ENCODE measurements around the gene RPL12.

RPL12 gene

DNA sequence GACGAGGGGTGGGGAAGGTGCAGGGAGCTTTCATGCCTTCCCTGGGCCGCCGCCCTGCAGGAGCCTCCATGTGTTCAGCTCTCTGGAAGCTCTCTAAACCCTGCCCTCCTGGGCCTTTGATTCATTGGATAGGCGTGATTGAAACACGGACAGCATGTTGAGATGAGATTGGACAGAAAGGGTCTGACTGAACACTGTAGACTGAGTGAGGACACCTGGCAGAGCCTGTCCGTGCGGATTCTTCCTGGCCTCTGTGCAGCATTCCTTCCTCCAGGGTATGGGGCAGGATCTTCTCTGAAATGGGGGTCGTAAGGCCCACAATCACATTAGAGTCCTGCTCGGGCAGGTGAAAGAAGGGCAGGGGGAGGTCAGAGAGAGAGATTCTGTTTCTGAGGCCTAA lies 12.8 kb downstream of the RPL12 start:
- Mint-ChIP-seq H3K36me3 (ENCODE audit: low read depth) (peaks cover 80% of the 10 kb centered on the region), H3K27ac (no peak overlapping the region), H3K4me1 (no peaks in the 10 kb centered on the region), H3K9me3 (no peaks in the 10 kb centered on the region), H3K27me3 (ENCODE audit: low read depth) (no peaks in the 10 kb centered on the region), H3K4me3 (no peak overlapping the region)
- TF ChIP-seq, protein P1, sequence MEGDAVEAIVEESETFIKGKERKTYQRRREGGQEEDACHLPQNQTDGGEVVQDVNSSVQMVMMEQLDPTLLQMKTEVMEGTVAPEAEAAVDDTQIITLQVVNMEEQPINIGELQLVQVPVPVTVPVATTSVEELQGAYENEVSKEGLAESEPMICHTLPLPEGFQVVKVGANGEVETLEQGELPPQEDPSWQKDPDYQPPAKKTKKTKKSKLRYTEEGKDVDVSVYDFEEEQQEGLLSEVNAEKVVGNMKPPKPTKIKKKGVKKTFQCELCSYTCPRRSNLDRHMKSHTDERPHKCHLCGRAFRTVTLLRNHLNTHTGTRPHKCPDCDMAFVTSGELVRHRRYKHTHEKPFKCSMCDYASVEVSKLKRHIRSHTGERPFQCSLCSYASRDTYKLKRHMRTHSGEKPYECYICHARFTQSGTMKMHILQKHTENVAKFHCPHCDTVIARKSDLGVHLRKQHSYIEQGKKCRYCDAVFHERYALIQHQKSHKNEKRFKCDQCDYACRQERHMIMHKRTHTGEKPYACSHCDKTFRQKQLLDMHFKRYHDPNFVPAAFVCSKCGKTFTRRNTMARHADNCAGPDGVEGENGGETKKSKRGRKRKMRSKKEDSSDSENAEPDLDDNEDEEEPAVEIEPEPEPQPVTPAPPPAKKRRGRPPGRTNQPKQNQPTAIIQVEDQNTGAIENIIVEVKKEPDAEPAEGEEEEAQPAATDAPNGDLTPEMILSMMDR (IDR thresholded peaks at IDR 0.05; ENCODE audit: unreplicated experiment in 3 of 3): no peak

DNA sequence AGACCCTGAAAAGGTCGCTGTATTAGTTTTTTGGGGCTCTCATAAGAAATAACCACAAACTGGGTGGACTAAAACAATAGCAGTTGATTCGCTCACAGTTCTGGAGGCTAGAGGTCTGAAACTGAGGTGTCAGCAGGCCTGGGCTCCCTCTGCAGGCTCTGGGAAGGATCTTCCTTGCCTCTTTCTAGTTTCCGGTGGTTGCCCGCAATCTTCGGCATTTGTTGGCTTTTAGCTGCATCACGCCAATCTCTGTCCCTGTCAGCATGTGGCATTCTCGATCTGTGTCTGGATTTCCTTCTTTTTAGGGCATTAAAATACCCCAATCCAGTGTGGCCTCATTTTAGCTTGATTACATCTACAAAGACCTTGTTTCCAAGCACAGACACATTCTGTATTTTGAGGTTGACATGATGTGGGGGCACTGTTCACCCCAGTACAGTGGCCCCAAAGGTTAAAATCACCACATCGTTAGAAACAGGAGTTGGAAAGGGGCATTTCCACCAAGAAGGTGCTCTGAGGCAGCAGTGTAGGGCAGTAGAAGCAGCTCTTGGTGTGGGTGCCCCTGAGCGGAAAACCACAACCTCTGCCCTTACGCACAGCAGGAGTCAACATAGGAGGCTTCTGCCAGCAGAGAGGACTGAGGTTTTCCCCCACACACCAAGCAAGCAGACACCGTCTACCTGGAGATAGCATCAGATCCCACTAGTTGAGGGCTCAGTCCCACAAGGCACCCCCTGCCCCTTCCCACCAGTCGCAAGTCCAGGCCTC lies 13.5 kb downstream of the RPL12 start:
- Mint-ChIP-seq H3K36me3 (ENCODE audit: low read depth) (peaks cover 82% of the 10 kb centered on the region), H3K27me3 (ENCODE audit: low read depth) (no peaks in the 10 kb centered on the region), H3K27ac (no peak overlapping the region), H3K9me3 (no peaks in the 10 kb centered on the region), H3K4me3 (no peak overlapping the region), H3K4me1 (no peaks in the 10 kb centered on the region)
- TF ChIP-seq, protein P1 (IDR thresholded peaks at IDR 0.05; ENCODE audit: unreplicated experiment in 3 of 3): peak in 1 of 3 experiments; percentile 13

DNA sequence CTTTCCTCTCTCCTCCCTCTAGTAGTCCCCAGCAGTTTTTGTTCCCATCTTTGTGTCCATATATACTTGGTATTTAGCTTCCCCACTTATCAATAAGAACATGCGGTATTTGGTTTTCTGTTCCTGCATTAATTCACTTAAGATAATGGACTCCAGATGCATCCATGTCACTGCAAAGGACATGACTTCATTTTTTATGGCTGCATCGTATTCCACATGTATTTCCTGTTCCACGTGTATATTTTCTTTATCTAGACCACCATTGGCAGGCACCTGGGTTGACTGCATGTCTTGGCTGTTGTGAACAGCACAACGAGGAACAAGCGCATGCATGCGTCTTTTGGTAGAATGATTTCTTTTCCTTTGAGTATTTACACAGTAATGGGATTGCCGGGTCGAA lies 20.8 kb downstream of the RPL12 start:
- H3K36me3 Mint-ChIP-seq (ENCODE audit: low read depth): peaks cover 55% of the 10 kb centered on the region

GRCh38 chr9:127428348-127428747 lies 22.9 kb downstream of the RPL12 start:
- TF ChIP-seq, protein P1 (IDR thresholded peaks at IDR 0.05; ENCODE audit: unreplicated experiment in 3 of 3): no peak
- Mint-ChIP-seq H3K27ac (no peak overlapping the region), H3K9me3 (no peaks in the 10 kb centered on the region), H3K27me3 (ENCODE audit: low read depth) (no peaks in the 10 kb centered on the region), H3K4me1 (peaks cover 29% of the 10 kb centered on the region), H3K4me3 (peak overlapping the region in 2 of 3 experiments; percentile 21 to 38), H3K36me3 (ENCODE audit: low read depth) (peaks cover 35% of the 10 kb centered on the region)

More for the DNA sequence above, 20.8 kb downstream of the RPL12 start:
- peaks cover 9% of the 10 kb centered on the region for H3K4me1 Mint-ChIP-seq
- TF ChIP-seq, protein P1 (IDR thresholded peaks at IDR 0.05; ENCODE audit: unreplicated experiment in 3 of 3): no peak
- H3K27ac Mint-ChIP-seq: no peak overlapping the region
- no peaks in the 10 kb centered on the region for H3K27me3 Mint-ChIP-seq (ENCODE audit: low read depth)
- no peak overlapping the region for H3K4me3 Mint-ChIP-seq
- H3K9me3 Mint-ChIP-seq: no peaks in the 10 kb centered on the region

DNA sequence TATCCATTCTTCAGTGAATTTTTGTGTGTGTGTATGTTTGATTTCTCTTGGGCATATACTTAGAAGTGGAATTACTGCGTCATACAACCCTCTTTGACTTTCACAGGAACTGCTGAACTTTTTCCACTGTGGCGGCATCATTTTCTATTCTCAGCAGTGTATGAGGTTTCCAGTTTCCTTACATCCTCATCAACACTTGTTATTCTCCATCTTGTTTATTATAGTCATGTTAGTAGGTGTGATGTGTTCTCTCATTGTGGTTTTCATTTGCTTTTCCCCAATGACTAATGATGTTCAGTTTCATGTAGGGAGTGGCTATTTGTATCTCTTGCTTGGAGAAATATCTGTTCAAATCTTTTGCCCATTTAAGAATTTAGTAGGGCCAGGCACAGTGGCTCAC lies 24.4 kb downstream of the RPL12 start:
- Mint-ChIP-seq H3K4me1 (peaks cover 41% of the 10 kb centered on the region), H3K27me3 (ENCODE audit: low read depth) (no peaks in the 10 kb centered on the region), H3K27ac (no peak overlapping the region), H3K9me3 (no peaks in the 10 kb centered on the region), H3K4me3 (peak overlapping the region; percentile 98 to 99 (median 99)), H3K36me3 (ENCODE audit: low read depth) (peaks cover 26% of the 10 kb centered on the region)
- TF ChIP-seq, protein P1 (IDR thresholded peaks at IDR 0.05; ENCODE audit: unreplicated experiment in 3 of 3): no peak

- H3K36me3 Mint-ChIP-seq (ENCODE audit: low read depth): peaks cover 11% of the 10 kb centered on the region
- no peaks in the 10 kb centered on the region for H3K9me3 Mint-ChIP-seq
- peak overlapping the region; percentile 98 to 99 (median 99) for H3K4me3 Mint-ChIP-seq
- peak overlapping the region; percentile 100 for H3K27ac Mint-ChIP-seq
- no peaks in the 10 kb centered on the region for H3K27me3 Mint-ChIP-seq (ENCODE audit: low read depth)
- TF ChIP-seq, protein P1 (IDR thresholded peaks at IDR 0.05; ENCODE audit: unreplicated experiment in 3 of 3): no peak
- H3K4me1 Mint-ChIP-seq: peaks cover 41% of the 10 kb centered on the region
These were observed 26.6 kb downstream of the RPL12 start for GRCh38 chr9:127424676-127424999.
